Vagina (tissue), 2 donors: ENCODE measurements around the gene USP12.

ENCODE experiments used
- CTCF ChIP-seq, 3 experiments: fragments of 450-650 bp in 2 of 3; fragments of 200-600 bp in 1 of 3; sonication (generic) in 1 of 3; IDR thresholded peaks; one replicate each; pipeline ENCODE4 v1.5.1; 2017 to 2019; ENCODE audit warnings: antibody characterized with exemption in 3 of 3, mild to moderate bottlenecking in 2 of 3, moderate library complexity in 2 of 3
- POLR2A ChIP-seq, 2 donors: fragments of 450-650 bp; IDR thresholded peaks; one replicate each; pipeline ENCODE4 v1.6.1; 2017; ENCODE audit warnings: antibody characterized with exemption in 2 of 2, mild to moderate bottlenecking in 2 of 2, moderate library complexity in 2 of 2
- POLR2AphosphoS5 ChIP-seq, 2 donors: sonication (generic); formaldehyde crosslinking; IDR thresholded peaks; one replicate each; pipeline ENCODE4 v1.9.0; 2017; ENCODE audit warnings: antibody characterized with exemption in 2 of 2, mild to moderate bottlenecking in 2 of 2, low read depth in 1 of 2; ENCODE audit not compliant: insufficient read depth in 1 of 2

- TF ChIP-seq CTCF (IDR thresholded peaks at IDR 0.05) (no peak), POLR2A (IDR thresholded peaks at IDR 0.05) (no peak), POLR2AphosphoS5 (IDR thresholded peaks at IDR 0.05; ENCODE audit: insufficient read depth in 1 of 2, low read depth in 1 of 2) (peak in 1 of 2 donors; percentile 27)
Measured at GRCh38 chr13:27022571-27023311, 148.9 kb downstream of the USP12 start.
